Measurements from ENCODE around the gene OR4A47.
"Not testable (repeated sequence)": the region's sequence is repeated elsewhere in the genome, so short reads cannot be mapped to it uniquely, and the experiment has no call there.

Gene OR4A47

DNA sequence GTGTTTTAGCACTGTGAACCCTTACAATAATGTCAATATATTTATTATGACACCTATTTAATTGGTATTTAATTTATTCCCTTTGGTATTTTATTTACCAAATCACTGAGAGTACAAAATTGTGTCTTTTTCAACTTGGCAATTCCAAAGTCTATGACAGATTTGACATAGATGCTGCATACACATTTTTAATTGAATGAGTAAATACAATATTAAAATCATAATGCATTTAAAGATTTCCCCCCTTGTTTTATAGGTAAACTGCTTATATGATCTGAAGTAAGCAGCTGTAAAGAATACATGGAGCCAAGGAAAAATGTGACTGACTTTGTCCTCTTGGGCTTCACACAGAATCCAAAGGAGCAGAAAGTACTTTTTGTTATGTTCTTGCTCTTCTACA lies at the start of gene OR4A47:
OR4A47 (plus strand) TSS at position 301 of the 400 bp plus-strand sequence; CDS start at position 301, 0 bp downstream.
- DNase-seq, result not testable (repeated sequence)

- DNase-seq, result not testable (repeated sequence)
Measured at GRCh38 chr11:48455909-48456308, 32.7 kb upstream of the OR4A47 start.

DNA sequence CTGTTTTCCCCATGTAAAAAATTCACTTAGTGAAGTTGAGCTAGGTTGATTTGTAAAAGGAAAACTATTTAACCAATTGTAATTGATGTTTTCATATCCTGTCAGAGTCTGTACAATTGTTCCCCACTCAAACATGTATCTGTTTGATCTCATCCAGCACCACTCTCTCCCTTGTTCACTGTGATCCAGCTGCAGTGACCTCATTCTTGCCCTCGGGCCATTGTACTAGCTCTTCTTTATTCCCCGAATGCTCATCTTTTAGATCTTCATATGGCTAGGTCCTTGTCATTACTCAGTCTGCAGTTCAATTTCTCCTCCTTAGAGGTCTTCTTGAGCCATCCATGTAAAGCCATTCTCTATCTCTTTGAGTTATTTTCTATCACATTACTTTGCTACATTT lies 14.6 kb upstream of the OR4A47 start:
- DNase-seq, result not testable (repeated sequence)

GRCh38 chr11:48474703-48475102 lies 13.9 kb upstream of the OR4A47 start:
- not testable (repeated sequence) for DNase-seq

- not testable (repeated sequence) for DNase-seq
Measured at GRCh38 chr11:48506169-48506568, 17.6 kb downstream of the OR4A47 start.

- DNase-seq, result no peak
Measured at GRCh38 chr11:48538991-48539390, 50.4 kb downstream of the OR4A47 start.
